Activated naive CD8-positive, alpha-beta T cell treated with anti-CD3 and anti-CD28 coated beads, Interleukin-2, amount 50 U/mL, for 16 hours (primary cell): ENCODE data around the gene NDFIP2.
"Not testable (repeated sequence)": the region's sequence is repeated elsewhere in the genome, so short reads cannot be mapped to it uniquely, and the experiment has no call there.

Experiments
- DNase-seq: peaks from one replicate; pipeline ENCODE4 v3.0.0-alpha.2; 2020; ENCODE audit warnings: low read depth, low spot score

The NDFIP2 gene

GRCh38 chr13:79533781-79534400, 52.9 kb downstream of the NDFIP2 start:
- no peak for DNase-seq

DNA sequence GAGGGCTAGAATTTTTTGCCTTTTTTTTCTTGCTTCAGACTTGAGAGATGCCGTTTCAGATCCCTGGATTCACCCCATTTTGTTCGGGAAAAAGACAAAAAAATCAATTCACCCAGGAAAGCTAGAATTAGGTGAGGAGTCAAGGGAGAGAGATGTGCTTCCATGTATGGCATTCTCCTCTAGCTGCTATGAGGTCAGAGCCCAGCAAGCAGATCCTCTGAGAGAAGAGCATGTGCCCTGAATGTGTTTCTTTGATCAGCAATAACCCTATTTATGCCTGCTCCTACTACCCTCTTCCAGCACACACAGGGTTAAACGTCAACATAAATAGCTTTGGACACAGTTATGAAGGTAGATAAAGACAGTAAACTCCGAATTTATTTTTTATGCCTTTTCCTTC, 53.6 kb downstream of the NDFIP2 start:
- DNase-seq = no peak

GRCh38 chr13:79538757-79539156, 57.8 kb downstream of the NDFIP2 start:
- no peak for DNase-seq

DNA sequence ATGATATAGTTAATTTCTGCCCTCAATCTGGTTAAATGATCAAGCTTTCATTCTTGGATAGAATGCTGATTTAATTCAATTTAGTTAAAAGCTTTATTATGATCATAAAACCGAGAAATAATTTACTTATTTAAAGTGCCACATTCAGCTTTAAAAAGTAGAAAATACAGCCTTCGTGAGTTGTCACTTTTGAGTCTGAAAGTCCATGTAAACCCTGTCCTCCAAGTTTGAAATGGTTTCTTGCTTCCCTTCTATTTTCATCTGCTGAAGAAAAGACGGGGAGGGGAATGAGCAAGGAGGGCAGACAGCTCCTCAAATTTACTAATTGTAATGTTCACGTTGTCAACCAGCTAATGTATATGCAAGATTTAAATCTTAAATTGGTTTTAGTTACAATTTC, 59.5 kb downstream of the NDFIP2 start:
- no peak for DNase-seq

DNA sequence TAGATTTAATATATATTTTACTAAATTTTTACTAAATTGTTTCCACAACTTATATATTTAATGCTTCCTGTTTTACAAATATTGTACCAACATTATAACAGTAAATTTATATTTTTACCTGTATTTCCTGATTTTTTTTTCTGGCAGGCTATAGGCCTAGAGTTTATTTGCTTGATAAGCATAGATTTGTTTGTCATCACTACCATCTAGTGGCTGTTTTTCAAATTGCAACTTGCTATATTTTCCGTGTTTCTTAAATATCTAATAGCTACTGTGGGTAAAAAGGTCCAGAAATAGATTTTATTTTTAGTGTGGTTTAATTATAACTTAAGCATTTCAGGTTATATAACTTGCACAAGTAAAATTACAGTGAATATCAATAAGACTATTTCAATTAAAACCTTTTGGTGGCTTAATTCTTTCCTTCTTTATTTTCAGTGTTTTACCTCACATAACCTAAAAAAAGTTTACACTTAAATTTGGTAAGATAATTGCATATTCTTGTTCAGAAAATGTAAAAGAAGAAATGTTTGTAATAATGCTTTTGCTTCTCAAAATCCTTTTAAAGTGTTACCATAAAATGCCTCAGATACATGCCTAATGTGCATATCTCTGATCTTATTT, 60.6 kb downstream of the NDFIP2 start:
- no peak for DNase-seq

DNA sequence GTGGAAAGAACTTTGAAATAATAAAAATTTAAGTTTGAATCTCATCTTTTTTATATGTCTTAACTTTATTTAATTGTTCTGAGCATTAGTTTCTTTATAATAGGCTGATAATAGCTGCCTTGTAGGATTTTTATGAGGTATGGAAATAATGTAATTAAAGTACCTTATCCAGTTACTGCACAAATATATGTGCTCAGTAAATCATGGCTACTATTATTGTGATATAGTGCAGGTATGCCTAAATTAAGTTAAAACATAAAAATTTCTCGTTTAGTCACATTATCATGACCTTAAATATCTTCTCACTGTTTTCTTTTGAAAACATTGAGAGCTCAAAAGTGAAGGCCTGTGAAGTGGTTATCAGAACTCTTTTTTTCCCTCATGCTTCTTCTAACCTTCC, 62.9 kb downstream of the NDFIP2 start:
- DNase-seq = no peak

- no peak for DNase-seq
These were observed 66.5 kb downstream of the NDFIP2 start for GRCh38 chr13:79547211-79548195.

- DNase-seq = no peak
These were observed 67.9 kb downstream of the NDFIP2 start for GRCh38 chr13:79548902-79549301.

GRCh38 chr13:79549355-79550106, 68.6 kb downstream of the NDFIP2 start:
- DNase-seq = no peak

DNA sequence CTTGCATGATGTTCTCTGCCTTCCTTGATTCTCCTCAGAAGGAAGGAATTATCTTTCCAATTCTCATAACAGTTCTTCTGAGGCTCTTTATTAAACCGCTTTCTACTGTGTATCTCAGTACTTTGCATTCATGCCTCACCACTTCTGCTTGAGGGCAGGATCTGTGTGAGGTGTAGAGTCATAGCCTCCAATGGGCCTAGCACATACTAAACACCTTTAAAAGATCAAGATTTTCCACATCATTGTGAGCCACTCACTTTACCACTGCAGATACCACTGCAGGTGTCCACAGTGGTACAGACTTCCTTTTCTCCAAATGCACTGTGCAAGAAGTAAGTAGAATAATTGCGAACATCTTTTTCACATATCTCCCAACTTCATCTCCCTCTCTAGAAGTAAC, 76.7 kb downstream of the NDFIP2 start:
- DNase-seq = no peak

GRCh38 chr13:79560954-79561353, 80.0 kb downstream of the NDFIP2 start:
- DNase-seq = no peak

DNA sequence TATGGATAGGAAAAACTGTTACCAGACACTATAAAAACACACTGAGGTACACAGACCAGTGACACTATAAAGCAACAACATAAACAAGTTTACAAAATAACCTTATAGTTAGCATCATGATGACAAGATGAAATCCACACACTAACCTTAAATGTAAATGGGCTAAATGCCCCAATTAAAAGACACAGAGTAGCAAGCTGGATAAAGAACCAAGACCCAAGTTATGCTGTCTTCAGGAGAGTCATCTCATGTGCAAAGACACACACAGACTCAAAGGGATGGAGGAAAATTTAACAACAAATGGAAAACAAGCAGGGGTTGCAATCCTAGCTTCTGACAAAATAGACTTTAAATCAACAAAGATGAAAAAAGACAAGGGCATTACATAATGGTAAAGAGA, 81.6 kb downstream of the NDFIP2 start:
- DNase-seq = no peak

- no peak for DNase-seq
These were observed 85.2 kb downstream of the NDFIP2 start for GRCh38 chr13:79566118-79566517.

- DNase-seq = no peak
These were observed 90.2 kb downstream of the NDFIP2 start for GRCh38 chr13:79571147-79571546.

- not testable (repeated sequence) for DNase-seq
These were observed 92.9 kb downstream of the NDFIP2 start for GRCh38 chr13:79573892-79574291.

GRCh38 chr13:79581870-79582315, 100.9 kb downstream of the NDFIP2 start:
- no peak for DNase-seq

GRCh38 chr13:79582896-79583295, 101.9 kb downstream of the NDFIP2 start:
- no peak for DNase-seq

DNA sequence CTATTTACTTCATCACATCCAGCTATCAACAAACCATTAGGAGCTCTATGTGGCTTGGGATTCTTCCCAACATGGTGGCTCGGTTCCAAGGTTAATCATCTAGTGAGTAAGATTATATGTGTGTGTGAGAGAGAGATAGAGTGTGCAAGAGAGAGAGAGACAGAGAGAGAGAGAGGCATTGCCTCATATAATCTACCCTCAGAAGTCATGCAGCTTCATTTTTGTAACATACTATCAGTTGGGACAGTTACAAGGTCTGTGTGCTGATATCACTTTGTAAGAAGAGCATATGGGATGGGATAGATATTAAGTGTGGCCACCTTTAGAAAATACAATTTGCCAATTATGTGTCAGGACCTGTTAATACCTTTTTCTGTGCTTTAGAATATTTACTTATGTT, 104.1 kb downstream of the NDFIP2 start:
- no peak for DNase-seq

DNA sequence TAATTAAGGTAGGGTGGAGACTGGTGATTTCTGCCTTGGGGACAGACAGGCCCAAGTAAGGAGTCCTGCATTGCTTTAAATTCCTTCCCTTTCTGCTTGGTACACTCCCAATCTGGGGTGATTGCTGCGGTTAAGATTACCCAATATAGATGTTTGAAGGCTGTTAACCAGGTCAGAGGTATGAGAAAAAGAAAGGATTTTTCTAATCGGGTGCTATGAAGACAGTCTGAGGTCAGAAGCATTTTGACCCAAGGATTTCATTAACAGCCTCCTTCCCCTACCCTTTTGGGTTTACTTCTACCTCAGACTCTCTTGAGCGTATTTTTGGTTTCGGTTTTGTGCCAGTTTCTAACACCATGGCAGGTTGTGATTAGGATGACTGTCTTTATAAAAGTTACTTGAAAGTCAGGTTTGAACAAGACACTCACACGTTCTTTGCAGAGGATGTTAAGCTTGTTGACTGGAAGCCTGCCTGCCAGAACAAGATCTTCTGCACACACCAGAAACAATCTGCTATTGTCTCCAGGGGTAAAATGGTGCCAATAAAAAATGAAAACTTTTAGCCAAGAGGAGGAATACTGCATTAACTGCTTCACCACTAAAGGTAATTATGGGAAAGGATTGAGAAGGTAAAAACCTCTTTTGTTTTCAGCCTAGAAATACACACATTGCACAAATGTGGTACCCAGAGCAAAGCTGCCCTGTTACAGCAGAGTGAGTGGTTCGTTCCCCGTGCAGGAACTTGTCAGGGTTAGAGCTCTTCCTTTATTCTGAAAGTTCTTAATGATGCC, 108.8 kb downstream of the NDFIP2 start:
- no peak for DNase-seq

DNA sequence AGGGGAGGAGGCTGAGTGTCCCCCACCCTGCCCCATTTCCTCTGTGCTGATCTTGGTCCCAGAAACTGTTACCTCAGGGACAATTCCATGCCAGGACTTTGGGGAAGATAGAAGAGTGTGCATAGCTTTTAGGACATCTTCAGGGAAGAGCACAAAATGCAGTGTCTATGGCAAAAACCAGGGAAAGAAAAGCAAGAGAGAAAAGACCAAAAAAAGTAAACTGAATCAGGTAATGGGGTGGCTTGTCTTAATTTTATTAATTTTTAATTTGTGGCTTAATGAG, 109.4 kb downstream of the NDFIP2 start:
- no peak for DNase-seq

DNA sequence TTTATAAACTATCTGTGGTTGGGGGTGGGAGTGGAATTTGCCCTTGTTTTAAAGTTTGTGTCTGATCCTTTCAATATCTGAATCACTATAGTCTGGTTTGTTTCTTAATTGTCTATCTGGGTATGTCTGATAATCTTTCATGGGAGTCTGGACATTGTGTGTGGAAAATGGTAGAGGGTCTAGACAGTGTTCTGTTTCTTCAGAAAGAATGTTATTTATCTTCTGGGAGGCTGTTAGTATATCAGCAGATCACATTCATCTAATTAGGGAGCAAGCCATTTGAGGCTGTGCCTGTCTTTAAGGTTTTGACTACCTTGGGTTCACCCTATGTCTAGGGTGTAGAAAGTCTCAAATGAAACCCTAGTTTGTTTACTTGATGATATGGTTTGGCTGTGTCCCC, 110.5 kb downstream of the NDFIP2 start:
- no peak for DNase-seq
